C4-2B (cell line): ENCODE results near the gene GYS1.
A peak's percentile ranks its signal among the peaks of the same experiment; 100 is the strongest.
"Not testable (repeated sequence)": the region's sequence is repeated elsewhere in the genome, so short reads cannot be mapped to it uniquely, and the experiment has no call there.

Experiments used
- ZFX ChIP-seq: fragments of 450-650 bp; IDR thresholded peaks from 2 replicates; pipeline ENCODE4 v1.6.1; 2017
- TF ChIP-seq, protein P1 (sequence below): fragments of 450-650 bp; conservative IDR thresholded peaks from 2 replicates; pipeline ENCODE4 v1.5.1; 2017; ENCODE audit warnings: mild to moderate bottlenecking

DNA sequence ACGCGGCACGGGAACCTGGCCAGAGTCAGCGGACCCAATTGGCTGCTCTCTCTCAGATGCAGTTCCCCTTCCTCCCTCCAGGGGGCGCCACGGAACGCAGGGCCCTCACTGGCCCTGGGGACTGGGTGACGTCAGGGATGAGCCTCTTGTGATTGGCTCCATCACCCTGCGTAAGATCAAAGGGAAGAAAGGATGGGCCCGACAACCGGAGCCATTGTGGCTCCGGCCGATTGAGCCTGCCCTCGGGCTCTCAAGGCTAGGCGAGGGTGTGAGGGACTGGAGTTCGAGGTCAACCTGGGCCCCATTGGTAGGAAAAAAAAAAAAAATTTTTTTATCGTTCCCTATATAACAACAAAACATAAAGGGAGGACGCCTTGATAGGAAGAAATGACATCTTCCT is 43.7 kb upstream of the GYS1 start, which contains the start of gene CGB1:
- TF ChIP-seq, protein P1, sequence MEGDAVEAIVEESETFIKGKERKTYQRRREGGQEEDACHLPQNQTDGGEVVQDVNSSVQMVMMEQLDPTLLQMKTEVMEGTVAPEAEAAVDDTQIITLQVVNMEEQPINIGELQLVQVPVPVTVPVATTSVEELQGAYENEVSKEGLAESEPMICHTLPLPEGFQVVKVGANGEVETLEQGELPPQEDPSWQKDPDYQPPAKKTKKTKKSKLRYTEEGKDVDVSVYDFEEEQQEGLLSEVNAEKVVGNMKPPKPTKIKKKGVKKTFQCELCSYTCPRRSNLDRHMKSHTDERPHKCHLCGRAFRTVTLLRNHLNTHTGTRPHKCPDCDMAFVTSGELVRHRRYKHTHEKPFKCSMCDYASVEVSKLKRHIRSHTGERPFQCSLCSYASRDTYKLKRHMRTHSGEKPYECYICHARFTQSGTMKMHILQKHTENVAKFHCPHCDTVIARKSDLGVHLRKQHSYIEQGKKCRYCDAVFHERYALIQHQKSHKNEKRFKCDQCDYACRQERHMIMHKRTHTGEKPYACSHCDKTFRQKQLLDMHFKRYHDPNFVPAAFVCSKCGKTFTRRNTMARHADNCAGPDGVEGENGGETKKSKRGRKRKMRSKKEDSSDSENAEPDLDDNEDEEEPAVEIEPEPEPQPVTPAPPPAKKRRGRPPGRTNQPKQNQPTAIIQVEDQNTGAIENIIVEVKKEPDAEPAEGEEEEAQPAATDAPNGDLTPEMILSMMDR = peak; percentile 46
- TF ChIP-seq ZFX = not testable (repeated sequence)
